Suprapubic skin (tissue), 4 donors: Measurements from ENCODE around the gene VWC2L. TPM values are rescaled to one million over a fixed set of nuclear protein-coding genes. Genes with fewer than 3 reads are reported as not detected.

ENCODE experiments used
- DNase-seq, 2 donors: peaks; one replicate each; pipeline ENCODE4 v3.0.0-alpha.2; 2019; ENCODE audit warnings: low spot score in 2 of 2
- H3K27ac ChIP-seq: fragments of 200-600 bp; sonication (generic); one replicate; pipeline ENCODE4 v1.5.1; 2019
- H3K27me3 ChIP-seq: fragments of 200-600 bp; sonication (generic); one replicate; pipeline ENCODE4 v1.5.1; 2019
- H3K36me3 ChIP-seq: fragments of 200-600 bp; sonication (generic); one replicate; pipeline ENCODE4 v1.5.1; 2019
- H3K4me1 ChIP-seq: fragments of 200-600 bp; sonication (generic); one replicate; pipeline ENCODE4 v1.5.1; 2019
- H3K4me3 ChIP-seq: fragments of 200-600 bp; sonication (generic); one replicate; pipeline ENCODE4 v1.5.1; 2019; ENCODE audit warnings: mild to moderate bottlenecking
- H3K9me3 ChIP-seq: fragments of 200-600 bp; sonication (generic); one replicate; pipeline ENCODE4 v1.5.1; 2019
- CTCF ChIP-seq, 2 donors: fragments of 200-600 bp in 1 of 2; fragments of 450-650 bp in 1 of 2; sonication (generic) in 1 of 2; IDR thresholded peaks; one replicate each; pipeline ENCODE4 v1.5.1; 2016 to 2019; ENCODE audit warnings: antibody characterized with exemption in 2 of 2, mild to moderate bottlenecking in 1 of 2, moderate library complexity in 1 of 2
- EP300 ChIP-seq: sonication (generic); formaldehyde crosslinking; IDR thresholded peaks from one replicate; pipeline ENCODE4 v1.6.1; 2017; ENCODE audit warnings: antibody characterized with exemption
- POLR2A ChIP-seq, 2 donors: fragments of 450-650 bp; IDR thresholded peaks; one replicate each; pipeline ENCODE4 v1.6.1; 2017; ENCODE audit warnings: antibody characterized with exemption in 2 of 2, mild to moderate bottlenecking in 2 of 2, moderate library complexity in 2 of 2
- POLR2AphosphoS5 ChIP-seq, 3 donors: sonication (generic); formaldehyde crosslinking; IDR thresholded peaks; one replicate each; pipeline ENCODE4 v1.6.1; 2017; ENCODE audit warnings: antibody characterized with exemption in 3 of 3
- whole genome bisulfite sequencing: methylation state at CpG from one replicate; pipeline ENCODE4 v1.1.5; 2018; 5-methylcytosine and 5-hydroxymethylcytosine counted together
- total RNA-seq, 4 donors: library from RNA; depleted of rRNA; stranded (reverse); fragments of >200 nt; gene quantifications; one replicate each; pipeline ENCODE4 v1.1.0, GENCODE V29; 2016

The VWC2L gene
- total RNA-seq, 4 donors from 2014 or later = not detected

DNA sequence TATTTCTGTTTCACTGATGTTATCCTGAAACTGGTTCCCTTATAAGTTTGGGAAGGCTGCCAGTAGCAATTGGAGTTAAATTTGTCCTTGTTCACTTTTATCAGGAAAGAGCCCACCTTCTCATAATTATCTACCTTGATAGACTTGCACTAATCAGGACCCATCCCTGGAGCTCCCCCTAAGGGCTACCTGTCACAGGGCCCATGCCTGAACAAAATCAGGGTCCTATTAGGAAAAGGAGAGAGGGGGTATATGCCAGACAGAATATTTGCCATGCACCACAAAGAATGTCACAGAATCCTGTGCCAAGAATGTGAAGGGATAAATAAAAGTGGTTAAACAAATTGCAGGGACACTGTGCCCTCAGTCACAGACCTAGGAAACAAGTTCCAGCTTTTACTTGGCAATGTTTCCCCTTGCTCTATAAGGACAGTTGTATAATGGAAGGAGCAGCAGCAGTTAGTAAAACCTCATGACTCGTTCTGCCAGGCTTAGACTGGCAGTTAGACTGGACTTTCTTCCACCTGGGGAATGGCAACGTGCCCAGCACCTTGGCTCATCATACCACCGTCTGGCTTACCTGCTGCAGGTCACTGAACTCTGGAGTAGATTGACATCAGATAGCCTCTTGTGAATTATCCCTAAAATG, 32.3 kb upstream of the VWC2L start:
- TF ChIP-seq EP300 = no peak
- TF ChIP-seq POLR2AphosphoS5 (IDR thresholded peaks at IDR 0.05) = no peak
- TF ChIP-seq CTCF (IDR thresholded peaks at IDR 0.05) = no peak
- TF ChIP-seq POLR2A (IDR thresholded peaks at IDR 0.05) = no peak
- Histone ChIP-seq H3K27me3 (no peaks in the 10 kb centered on the region), H3K4me3 (no peak overlapping the region), H3K4me1 (no peaks in the 10 kb centered on the region), H3K9me3 (no peaks in the 10 kb centered on the region), H3K27ac (no peak overlapping the region), H3K36me3 (no peaks in the 10 kb centered on the region)
- DNase-seq = no peak
- 26% methylated on average over 3 of the region's 3 CpGs for WGBS

DNA sequence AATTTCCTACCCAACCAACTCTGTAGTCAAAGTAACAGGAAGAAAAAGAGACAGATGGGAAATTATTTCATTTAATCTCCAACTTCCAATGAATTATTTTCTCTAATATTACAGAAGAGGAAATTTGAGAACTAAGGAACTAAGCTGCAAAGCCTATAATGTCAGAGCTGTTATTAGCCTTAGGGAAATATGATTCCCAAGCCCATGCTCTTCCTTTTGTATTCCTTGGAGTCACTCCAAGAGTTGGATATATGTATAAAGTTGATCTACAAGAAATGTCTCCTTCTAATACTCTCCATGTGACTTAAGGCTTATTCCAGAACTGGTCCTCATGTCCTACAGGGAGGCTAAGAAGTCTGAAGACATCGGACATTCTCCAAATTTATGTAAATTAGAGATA, 31.6 kb upstream of the VWC2L start:
- no peak overlapping the region for H3K4me3 ChIP-seq
- H3K4me1 ChIP-seq = no peaks in the 10 kb centered on the region
- DNase-seq = no peak
- TF ChIP-seq EP300 = no peak
- TF ChIP-seq POLR2A (IDR thresholded peaks at IDR 0.05) = no peak
- no peak for TF ChIP-seq CTCF (IDR thresholded peaks at IDR 0.05)
- no peak for TF ChIP-seq POLR2AphosphoS5 (IDR thresholded peaks at IDR 0.05)
- H3K36me3 ChIP-seq = no peaks in the 10 kb centered on the region
- H3K9me3 ChIP-seq = no peaks in the 10 kb centered on the region
- WGBS = 50% methylated on average over 1 of the region's 1 CpG
- no peaks in the 10 kb centered on the region for H3K27me3 ChIP-seq
- H3K27ac ChIP-seq = no peak overlapping the region

DNA sequence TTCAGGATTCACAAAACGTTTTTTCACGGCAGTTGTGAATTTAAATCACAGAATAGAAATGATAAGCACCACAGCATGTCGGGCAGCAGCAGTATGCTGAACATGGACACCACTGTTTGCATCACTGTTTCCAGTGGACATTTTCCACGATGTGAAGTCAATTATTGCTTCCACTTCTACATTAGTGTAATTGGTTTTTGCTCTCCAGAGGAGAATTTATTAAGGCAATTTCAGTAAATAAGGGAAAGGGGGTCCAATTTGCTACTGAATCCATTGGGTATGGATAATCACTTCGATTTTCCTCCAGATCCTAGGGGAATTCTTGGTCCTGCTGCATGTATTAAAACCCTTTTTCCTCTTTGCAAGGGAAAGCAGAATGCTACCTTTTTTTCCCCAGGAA, 30.2 kb upstream of the VWC2L start:
- H3K36me3 ChIP-seq = no peaks in the 10 kb centered on the region
- no peak overlapping the region for H3K27ac ChIP-seq
- TF ChIP-seq POLR2AphosphoS5 (IDR thresholded peaks at IDR 0.05) (no peak), POLR2A (IDR thresholded peaks at IDR 0.05) (no peak), EP300 (no peak), CTCF (IDR thresholded peaks at IDR 0.05) (no peak)
- DNase-seq = no peak
- no peak overlapping the region for H3K4me3 ChIP-seq
- H3K9me3 ChIP-seq = no peaks in the 10 kb centered on the region
- 68% methylated on average over 5 of the region's 5 CpGs for WGBS
- H3K4me1 ChIP-seq = no peaks in the 10 kb centered on the region
- H3K27me3 ChIP-seq = no peaks in the 10 kb centered on the region

DNA sequence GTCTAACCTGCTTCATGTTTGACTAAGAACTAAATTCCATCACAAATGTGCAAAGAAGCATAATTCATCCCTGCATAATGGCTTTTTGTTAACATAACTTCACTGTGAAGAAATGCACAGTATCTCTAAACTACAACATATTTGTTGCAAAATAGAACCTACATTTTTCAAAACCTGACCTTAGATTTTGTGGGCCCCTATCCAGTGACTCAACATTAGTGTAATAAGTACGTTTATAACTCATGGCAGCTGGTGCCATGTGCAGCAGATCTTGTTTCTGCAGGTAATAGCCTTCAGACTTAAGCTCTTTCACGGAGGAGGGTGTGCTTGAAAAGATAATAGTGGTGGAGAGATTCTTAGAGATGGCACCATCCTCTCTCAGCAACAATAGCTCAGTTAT, 28.6 kb upstream of the VWC2L start:
- no peak for DNase-seq
- TF ChIP-seq POLR2A (IDR thresholded peaks at IDR 0.05) (no peak), POLR2AphosphoS5 (IDR thresholded peaks at IDR 0.05) (no peak), EP300 (no peak), CTCF (IDR thresholded peaks at IDR 0.05) (no peak)
- Histone ChIP-seq H3K36me3 (no peaks in the 10 kb centered on the region), H3K27ac (no peak overlapping the region), H3K27me3 (no peaks in the 10 kb centered on the region), H3K4me3 (no peak overlapping the region), H3K9me3 (no peaks in the 10 kb centered on the region), H3K4me1 (no peaks in the 10 kb centered on the region)
- whole genome bisulfite sequencing = 57% methylated on average over 2 of the region's 2 CpGs

DNA sequence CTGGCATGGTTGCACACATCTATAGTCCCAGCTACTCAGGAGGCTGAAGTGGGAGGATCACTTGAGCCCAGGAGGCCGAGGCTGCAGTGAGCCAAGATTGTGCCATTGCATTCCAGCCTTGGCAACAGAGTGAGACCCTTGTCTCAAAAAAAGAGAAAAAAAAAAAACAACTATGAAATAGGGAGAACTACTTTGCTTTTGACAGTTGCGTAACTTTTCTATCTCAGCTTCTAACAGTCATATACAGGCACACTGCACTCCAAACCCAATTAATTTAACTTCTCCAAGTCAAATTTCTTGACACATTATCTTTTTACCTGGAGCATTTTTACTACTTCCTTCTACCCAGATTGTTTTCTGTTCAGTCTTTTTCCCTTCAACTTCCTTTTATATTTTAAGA, 24.1 kb upstream of the VWC2L start:
- Histone ChIP-seq H3K27ac (no peak overlapping the region), H3K9me3 (no peaks in the 10 kb centered on the region), H3K27me3 (no peaks in the 10 kb centered on the region), H3K36me3 (no peaks in the 10 kb centered on the region), H3K4me1 (no peaks in the 10 kb centered on the region), H3K4me3 (no peak overlapping the region)
- TF ChIP-seq POLR2A (IDR thresholded peaks at IDR 0.05) = no peak
- TF ChIP-seq CTCF (IDR thresholded peaks at IDR 0.05) = no peak
- no peak for TF ChIP-seq POLR2AphosphoS5 (IDR thresholded peaks at IDR 0.05)
- no peak for TF ChIP-seq EP300
- 81% methylated on average over 2 of the region's 2 CpGs for WGBS
- DNase-seq = no peak
